Stimulated activated CD8-positive, alpha-beta memory T cell treated with anti-CD3 and anti-CD28 coated beads, Interleukin-4, amount 100 ng/mL, for 4 hours (primary cell): Measurements from ENCODE around the gene EPB41L4A.

Source experiments
- DNase-seq, 2 donors: peaks; one replicate each; pipeline ENCODE4 v3.0.0-alpha.2; 2020; ENCODE audit warnings: low read depth in 2 of 2, low spot score in 1 of 2

Gene EPB41L4A

DNA sequence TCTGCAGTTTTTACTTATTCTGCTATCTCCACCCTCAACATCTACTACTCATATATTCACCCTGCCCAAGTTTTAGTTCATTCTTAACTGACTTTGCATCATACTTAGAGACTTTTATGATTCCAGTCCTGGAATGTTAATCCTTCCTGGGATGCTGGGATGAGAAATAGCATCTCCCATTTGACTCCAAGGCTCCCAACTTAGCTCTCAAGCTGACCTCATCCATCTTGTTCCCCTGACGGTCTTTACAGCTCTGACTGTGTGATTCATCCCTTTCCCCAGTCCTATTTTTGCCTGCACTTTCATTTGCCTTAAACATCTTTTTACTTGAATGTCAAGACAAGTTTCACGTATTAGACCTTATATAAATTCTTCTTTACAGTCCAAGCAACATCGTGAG, 297.8 kb downstream of the EPB41L4A start:
- DNase-seq, result no peak

DNA sequence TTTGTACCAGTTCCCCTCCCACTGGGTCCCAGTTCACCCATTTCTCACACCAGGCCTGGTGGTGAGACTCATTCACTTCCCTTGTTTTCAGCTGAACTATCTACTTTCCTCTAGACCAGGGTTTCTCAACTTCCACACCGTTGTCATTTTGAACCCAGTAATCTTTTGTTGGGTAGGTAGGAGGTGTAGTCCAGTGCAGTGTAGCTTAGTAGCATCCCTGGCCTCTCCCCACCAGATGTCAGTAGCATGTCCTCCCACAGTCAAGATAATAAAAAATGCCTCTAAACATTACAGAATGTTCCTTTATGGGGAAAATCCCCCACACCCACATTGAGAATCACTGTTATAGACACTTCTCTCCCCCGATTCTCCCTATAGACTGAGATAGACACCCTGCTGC, 299.1 kb downstream of the EPB41L4A start:
- no peak for DNase-seq

GRCh38 chr5:112119508-112119907, 299.6 kb downstream of the EPB41L4A start:
- DNase-seq, result no peak

- no peak for DNase-seq
Observed at GRCh38 chr5:112117551-112117950, 301.5 kb downstream of the EPB41L4A start.

DNA sequence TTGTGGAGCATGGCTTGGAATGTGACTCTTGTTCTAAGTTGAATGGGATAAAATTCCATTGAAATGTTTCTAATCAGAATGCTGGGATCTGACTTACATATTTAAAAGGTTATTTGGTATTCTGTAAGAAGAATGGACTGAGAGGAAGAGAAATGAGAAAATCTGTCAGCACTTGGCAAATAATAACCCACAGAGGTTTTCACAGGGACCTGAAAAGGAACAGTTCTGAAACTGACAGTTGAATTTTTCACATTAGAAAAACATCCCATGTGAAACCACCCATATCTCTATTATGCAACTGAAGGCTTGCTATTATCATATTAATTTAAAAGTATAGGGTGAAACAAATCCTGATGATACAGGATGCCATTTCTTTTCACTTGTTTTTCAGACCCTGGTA, 302.7 kb downstream of the EPB41L4A start:
- no peak for DNase-seq

DNA sequence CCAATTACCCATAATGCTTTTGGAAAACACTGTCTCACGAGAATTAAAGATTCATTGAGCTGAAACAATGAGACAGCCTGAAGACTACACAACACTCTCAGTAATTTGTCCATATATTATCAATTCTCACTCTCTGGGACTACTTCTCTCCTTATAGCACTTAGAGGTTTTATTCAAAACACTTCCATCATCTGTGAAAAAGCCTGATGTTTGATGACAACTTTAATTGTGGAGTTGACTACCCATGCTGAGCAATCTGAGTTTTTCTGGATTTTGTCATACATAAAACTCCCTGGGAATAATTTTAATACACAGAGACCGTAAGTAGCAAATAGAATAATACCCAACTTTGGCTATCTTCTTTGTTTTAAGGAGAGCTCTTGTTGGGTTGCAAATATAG, 305.5 kb downstream of the EPB41L4A start:
- no peak for DNase-seq
